Measurements from ENCODE around the gene ZNF132. TPM values are rescaled to one million over a fixed set of nuclear protein-coding genes. Genes with fewer than 3 reads are reported as not detected.
A peak's percentile ranks its signal among the peaks of the same experiment; 100 is the strongest.

Gene ZNF132
- total RNA-seq, 1 donor from 2014 or later = 3.5 TPM

DNA sequence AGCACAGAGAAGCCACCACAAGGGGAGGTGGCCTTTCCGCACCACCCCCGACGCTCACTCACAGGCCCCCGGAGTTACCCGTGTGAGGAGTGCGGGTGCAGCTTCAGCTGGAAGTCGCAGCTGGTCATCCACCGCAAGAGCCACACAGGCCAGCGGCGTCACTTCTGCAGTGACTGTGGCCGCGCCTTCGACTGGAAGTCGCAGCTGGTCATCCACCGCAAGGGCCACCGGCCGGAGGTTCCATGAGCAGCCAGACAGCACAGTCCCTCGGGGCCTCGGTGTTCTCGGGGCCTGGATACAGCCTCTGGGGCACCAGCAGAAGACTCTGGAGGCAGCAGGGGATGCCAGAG lies 40.5 kb upstream of the ZNF132 start:
- Mint-ChIP-seq H3K4me1 (ENCODE audit: low read depth) (peaks cover 7% of the 10 kb centered on the region), H3K4me3 (ENCODE audit: low read depth) (no peak overlapping the region), H3K36me3 (ENCODE audit: insufficient read depth) (no peaks in the 10 kb centered on the region), H3K27me3 (no peaks in the 10 kb centered on the region), H3K27ac (no peak overlapping the region), H3K9me3 (ENCODE audit: low read depth) (no peaks in the 10 kb centered on the region)
- DNase-seq (ENCODE audit: low spot score, unreplicated experiment) = no peak
- TF ChIP-seq, protein P1, sequence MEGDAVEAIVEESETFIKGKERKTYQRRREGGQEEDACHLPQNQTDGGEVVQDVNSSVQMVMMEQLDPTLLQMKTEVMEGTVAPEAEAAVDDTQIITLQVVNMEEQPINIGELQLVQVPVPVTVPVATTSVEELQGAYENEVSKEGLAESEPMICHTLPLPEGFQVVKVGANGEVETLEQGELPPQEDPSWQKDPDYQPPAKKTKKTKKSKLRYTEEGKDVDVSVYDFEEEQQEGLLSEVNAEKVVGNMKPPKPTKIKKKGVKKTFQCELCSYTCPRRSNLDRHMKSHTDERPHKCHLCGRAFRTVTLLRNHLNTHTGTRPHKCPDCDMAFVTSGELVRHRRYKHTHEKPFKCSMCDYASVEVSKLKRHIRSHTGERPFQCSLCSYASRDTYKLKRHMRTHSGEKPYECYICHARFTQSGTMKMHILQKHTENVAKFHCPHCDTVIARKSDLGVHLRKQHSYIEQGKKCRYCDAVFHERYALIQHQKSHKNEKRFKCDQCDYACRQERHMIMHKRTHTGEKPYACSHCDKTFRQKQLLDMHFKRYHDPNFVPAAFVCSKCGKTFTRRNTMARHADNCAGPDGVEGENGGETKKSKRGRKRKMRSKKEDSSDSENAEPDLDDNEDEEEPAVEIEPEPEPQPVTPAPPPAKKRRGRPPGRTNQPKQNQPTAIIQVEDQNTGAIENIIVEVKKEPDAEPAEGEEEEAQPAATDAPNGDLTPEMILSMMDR (IDR thresholded peaks at IDR 0.05; ENCODE audit: unreplicated experiment) = no peak

DNA sequence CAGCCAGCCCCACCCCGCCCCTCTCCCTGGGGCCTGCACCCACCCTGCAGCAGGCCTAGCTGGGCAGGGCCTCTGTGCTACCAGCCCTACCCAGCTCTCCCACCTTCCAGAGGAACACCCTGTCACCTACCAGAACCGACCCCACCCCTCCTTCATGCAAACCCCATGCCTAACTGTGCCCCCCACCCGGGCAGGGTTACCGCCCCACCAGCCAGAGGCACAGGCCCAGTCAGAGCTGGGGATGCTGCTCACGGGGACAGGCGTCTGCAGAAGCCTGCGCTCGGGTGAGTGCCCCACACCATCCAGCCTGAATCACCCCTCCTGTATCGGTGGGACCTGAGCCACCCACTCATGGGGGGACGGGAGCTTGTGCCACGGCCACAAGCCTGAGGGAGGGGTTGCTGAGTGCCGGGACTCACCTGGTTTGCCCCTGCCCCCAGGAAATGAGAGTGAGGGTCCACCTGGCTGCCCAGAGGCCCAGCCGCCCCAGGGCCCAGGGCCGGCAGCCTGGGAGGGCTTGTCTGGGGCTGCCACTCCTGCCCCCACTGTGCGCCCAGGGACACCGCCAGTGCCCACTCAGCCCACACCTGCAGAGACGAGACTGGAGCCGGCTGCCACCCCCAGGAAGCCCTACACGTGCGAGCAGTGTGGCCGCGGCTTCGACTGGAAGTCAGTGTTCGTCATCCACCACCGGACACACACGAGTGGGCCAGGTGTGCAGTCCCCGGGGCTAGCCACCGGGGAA lies 40.0 kb upstream of the ZNF132 start:
- H3K4me1 Mint-ChIP-seq (ENCODE audit: low read depth) = peaks cover 10% of the 10 kb centered on the region
- no peaks in the 10 kb centered on the region for H3K9me3 Mint-ChIP-seq (ENCODE audit: low read depth)
- H3K27me3 Mint-ChIP-seq = no peaks in the 10 kb centered on the region
- no peak overlapping the region for H3K27ac Mint-ChIP-seq
- TF ChIP-seq, protein P1 (IDR thresholded peaks at IDR 0.05; ENCODE audit: unreplicated experiment) = no peak
- H3K4me3 Mint-ChIP-seq (ENCODE audit: low read depth) = no peak overlapping the region
- H3K36me3 Mint-ChIP-seq (ENCODE audit: insufficient read depth) = no peaks in the 10 kb centered on the region
- no peak for DNase-seq (ENCODE audit: low spot score, unreplicated experiment)

DNA sequence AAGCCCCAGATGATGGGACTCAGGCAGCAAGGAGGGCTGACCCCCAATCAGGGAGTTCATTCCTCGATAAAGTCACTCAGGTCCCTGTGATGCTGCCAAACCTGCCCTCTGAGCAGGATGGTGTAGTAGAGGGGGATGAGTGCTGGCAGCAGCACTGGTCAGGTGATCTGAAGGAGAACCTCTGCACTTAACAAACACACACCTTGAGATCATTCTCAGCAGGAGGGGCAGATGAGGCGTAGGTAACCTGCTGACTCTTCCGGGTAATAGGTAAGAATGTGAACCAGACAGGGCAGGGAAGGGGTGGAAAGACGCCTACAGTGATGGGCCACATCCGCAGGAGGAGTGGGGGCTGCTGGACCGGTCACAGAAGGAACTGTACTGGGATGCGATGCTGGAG lies 39.4 kb upstream of the ZNF132 start:
- DNase-seq (ENCODE audit: low spot score, unreplicated experiment) = no peak
- H3K4me3 Mint-ChIP-seq (ENCODE audit: low read depth) = no peak overlapping the region
- H3K27ac Mint-ChIP-seq = no peak overlapping the region
- peaks cover 10% of the 10 kb centered on the region for H3K4me1 Mint-ChIP-seq (ENCODE audit: low read depth)
- H3K9me3 Mint-ChIP-seq (ENCODE audit: low read depth) = no peaks in the 10 kb centered on the region
- TF ChIP-seq, protein P1 (IDR thresholded peaks at IDR 0.05; ENCODE audit: unreplicated experiment) = no peak
- no peaks in the 10 kb centered on the region for H3K27me3 Mint-ChIP-seq
- H3K36me3 Mint-ChIP-seq (ENCODE audit: insufficient read depth) = no peaks in the 10 kb centered on the region

DNA sequence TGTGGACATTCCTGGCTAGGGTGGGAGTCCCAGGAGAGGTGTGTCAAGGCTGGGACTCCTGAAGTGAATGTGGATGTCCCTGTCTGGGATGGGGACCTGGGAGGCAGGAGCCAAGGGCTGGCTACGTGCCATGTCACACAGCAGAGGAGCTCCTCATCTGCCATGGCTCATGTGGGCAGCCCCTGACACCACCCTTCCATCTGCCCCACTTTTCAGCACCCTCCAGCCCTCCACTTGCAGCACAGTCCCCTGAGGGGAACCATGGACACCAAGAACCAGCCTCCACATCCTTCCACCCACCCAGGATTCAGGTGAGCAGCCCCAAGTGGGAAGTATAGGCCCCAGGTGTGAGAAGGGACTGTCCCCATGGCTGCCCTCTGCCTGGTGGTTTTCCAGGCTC lies 37.9 kb upstream of the ZNF132 start:
- Mint-ChIP-seq H3K27ac (no peak overlapping the region), H3K27me3 (no peaks in the 10 kb centered on the region), H3K36me3 (ENCODE audit: insufficient read depth) (no peaks in the 10 kb centered on the region), H3K9me3 (ENCODE audit: low read depth) (no peaks in the 10 kb centered on the region), H3K4me1 (ENCODE audit: low read depth) (peaks cover 10% of the 10 kb centered on the region), H3K4me3 (ENCODE audit: low read depth) (no peak overlapping the region)
- DNase-seq (ENCODE audit: low spot score, unreplicated experiment) = no peak
- TF ChIP-seq, protein P1 (IDR thresholded peaks at IDR 0.05; ENCODE audit: unreplicated experiment) = no peak

DNA sequence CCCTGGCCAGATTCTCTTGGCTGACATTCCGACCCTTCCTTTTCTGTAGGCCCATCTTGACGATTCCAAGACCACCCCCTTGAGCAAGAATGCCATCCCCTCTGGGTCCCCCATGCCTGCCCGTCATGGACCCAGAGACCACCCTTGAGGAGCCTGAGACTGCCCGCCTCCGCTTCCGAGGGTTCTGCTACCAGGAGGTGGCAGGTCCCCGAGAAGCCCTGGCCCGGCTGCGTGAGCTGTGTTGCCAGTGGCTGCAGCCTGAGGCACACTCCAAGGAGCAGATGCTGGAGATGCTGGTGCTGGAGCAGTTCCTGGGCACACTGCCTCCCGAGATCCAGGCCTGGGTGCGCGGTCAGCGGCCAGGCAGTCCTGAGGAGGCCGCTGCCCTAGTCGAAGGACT lies 37.2 kb upstream of the ZNF132 start:
- no peak for DNase-seq (ENCODE audit: low spot score, unreplicated experiment)
- peak overlapping the region; percentile 93 for H3K4me3 Mint-ChIP-seq (ENCODE audit: low read depth)
- peak overlapping the region; percentile 92 for H3K27ac Mint-ChIP-seq
- H3K36me3 Mint-ChIP-seq (ENCODE audit: insufficient read depth) = no peaks in the 10 kb centered on the region
- peaks cover 10% of the 10 kb centered on the region for H3K4me1 Mint-ChIP-seq (ENCODE audit: low read depth)
- no peaks in the 10 kb centered on the region for H3K27me3 Mint-ChIP-seq
- no peaks in the 10 kb centered on the region for H3K9me3 Mint-ChIP-seq (ENCODE audit: low read depth)
- TF ChIP-seq, protein P1 (IDR thresholded peaks at IDR 0.05; ENCODE audit: unreplicated experiment) = no peak
